HG02870 (cell line): ENCODE results near the gene EEF1G.
"Not testable (repeated sequence)": the region's sequence is repeated elsewhere in the genome, so short reads cannot be mapped to it uniquely, and the experiment has no call there.

Source experiments
- ATAC-seq: cut with Tn5 transposase; IDR thresholded peaks from one replicate; pipeline ENCODE4 v1.9.1; 2021; ENCODE audit warnings: mild to moderate bottlenecking, moderate library complexity; ENCODE audit not compliant: unreplicated experiment

EEF1G gene

GRCh38 chr11:62603776-62604299 is 30.1 kb upstream of the EEF1G start:
- no peak for ATAC-seq

- ATAC-seq = no peak
Measured at GRCh38 chr11:62603072-62603408, 29.3 kb upstream of the EEF1G start.

- ATAC-seq = no peak
Measured at GRCh38 chr11:62602141-62603071, 28.7 kb upstream of the EEF1G start.

- ATAC-seq = peak; percentile 70
Measured at GRCh38 chr11:62601372-62602140, 27.9 kb upstream of the EEF1G start, which contains the start of gene MTA2. Gene MTA2, minus strand, starts transcription at chr11:62601865. Its CDS starts 415 bp downstream, at chr11:62601450.

GRCh38 chr11:62601122-62601371 is 27.4 kb upstream of the EEF1G start:
- ATAC-seq = peak; percentile 7

GRCh38 chr11:62600367-62601121 is 26.9 kb upstream of the EEF1G start:
- no peak for ATAC-seq

- ATAC-seq = no peak
Measured at GRCh38 chr11:62599901-62600300, 26.2 kb upstream of the EEF1G start.

- peak; percentile 41 for ATAC-seq
Measured at GRCh38 chr11:62599069-62599696, 25.5 kb upstream of the EEF1G start.

GRCh38 chr11:62595124-62595523 is 21.4 kb upstream of the EEF1G start:
- no peak for ATAC-seq

GRCh38 chr11:62593434-62594044 is 19.8 kb upstream of the EEF1G start:
- no peak for ATAC-seq

- ATAC-seq = no peak
Measured at GRCh38 chr11:62592989-62593421, 19.3 kb upstream of the EEF1G start.

- ATAC-seq = no peak
Measured at GRCh38 chr11:62592146-62592815, 18.6 kb upstream of the EEF1G start.

- peak; percentile 89 for ATAC-seq
Measured at GRCh38 chr11:62591448-62592145, 17.9 kb upstream of the EEF1G start, which contains the start of gene TUT1. Gene TUT1, minus strand, starts transcription at chr11:62591523. Its CDS starts 38 bp downstream, at chr11:62591485.

- no peak for ATAC-seq
Measured at GRCh38 chr11:62588966-62589637, 15.4 kb upstream of the EEF1G start.

- ATAC-seq = not testable (repeated sequence)
Measured at GRCh38 chr11:62585356-62585755, 11.7 kb upstream of the EEF1G start.

GRCh38 chr11:62581735-62582134 is 8.0 kb upstream of the EEF1G start:
- ATAC-seq = not testable (repeated sequence)

GRCh38 chr11:62580959-62581715 is 7.4 kb upstream of the EEF1G start:
- ATAC-seq = no peak

- ATAC-seq = no peak
Measured at GRCh38 chr11:62579252-62579651, 5.6 kb upstream of the EEF1G start.
